Adrenal gland (tissue), 12 donors: ENCODE results near the gene ZNF618. TPM values are rescaled to one million over a fixed set of nuclear protein-coding genes. Genes with fewer than 3 reads are reported as not detected.

Experiments used
- DNase-seq, 7 donors: peaks; one replicate each; pipeline ENCODE4 v3.0.0-alpha.2; 2019 to 2020
- H3K27ac ChIP-seq, 5 donors: fragments of 200-600 bp; sonication (generic) in 4 of 5; 1 replicate in 3 of 5; 2 replicates in 2 of 5; pipeline versions ENCODE4 v1.5.1 to v1.8.0; 2016 to 2020; ENCODE audit warnings: mild to moderate bottlenecking in 1 of 5
- H3K27me3 ChIP-seq: fragments of 200-600 bp; 2 replicates; pipeline ENCODE4 v1.8.0; 2021
- H3K36me3 ChIP-seq, 2 donors: fragments of 200-600 bp; replicated peaks in 1 of 2; 1 replicate in 1 of 2; 2 replicates in 1 of 2; pipeline versions ENCODE4 v1.5.1 to v1.8.0; 2018 to 2022
- H3K4me1 ChIP-seq, 2 donors: fragments of 200-600 bp; replicated peaks in 1 of 2; 1 replicate in 1 of 2; 2 replicates in 1 of 2; pipeline versions ENCODE4 v1.5.1 to v1.8.0; 2018 to 2021
- H3K4me3 ChIP-seq, 4 donors: fragments of 200-600 bp; sonication (generic) in 3 of 4; one replicate each; pipeline ENCODE4 v1.5.1; 2016 to 2018
- H3K9me3 ChIP-seq, 3 donors: fragments of 200-600 bp; sonication (generic) in 1 of 3; replicated peaks in 1 of 3; 1 replicate in 2 of 3; 2 replicates in 1 of 3; pipeline versions ENCODE4 v1.5.1 to v1.8.0; 2016 to 2021
- CTCF ChIP-seq, 6 experiments: fragments of 450-650 bp in 4 of 6; fragments of 200-600 bp in 2 of 6; sonication (generic) in 1 of 6; IDR thresholded peaks; 1 replicate in 5 of 6; 2 replicates in 1 of 6; pipeline versions ENCODE4 v1.5.1 to v1.8.0; 2016 to 2021; ENCODE audit warnings: antibody characterized with exemption in 6 of 6, mild to moderate bottlenecking in 2 of 6, moderate library complexity in 1 of 6
- POLR2A ChIP-seq, 2 donors: fragments of 450-650 bp; IDR thresholded peaks; one replicate each; pipeline ENCODE4 v1.6.1; 2017; ENCODE audit warnings: antibody characterized with exemption in 2 of 2, mild to moderate bottlenecking in 2 of 2, moderate library complexity in 1 of 2
- WGBS, 4 donors: extraction: QIAGEN DNeasy Blood & Tissue Kit in 2 of 4; methylation state at CpG; one replicate each; pipeline versions ENCODE4 v1.1.5 to v1.1.7; 2013 to 2017; 5-methylcytosine and 5-hydroxymethylcytosine counted together
- intact Hi-C, 2 donors: fragments of 100-400 bp; cut with DNase I; formaldehyde crosslinking; loops; one replicate each; pipeline versions ENCODE4 v1.14.1 to v1.15.0; 2022 to 2023
- polyA plus RNA-seq, 3 donors: library from polyadenylated mRNA; stranded (reverse); fragments of 200-250 nt in 2 of 3; fragments of 350-450 nt in 1 of 3; fragmentation: Illumina TruSeq in 1 of 3; extraction: RNeasy Lipid Tissue Mini Kit (QIAGEN cat#74804) in 1 of 3; gene quantifications; one replicate each; pipeline ENCODE4 v1.2.3, GENCODE V29; 2013 to 2014
- total RNA-seq, 9 donors: library from RNA; depleted of rRNA in 4 of 9; stranded (reverse); fragments of >200 nt in 4 of 9; fragments of 120-200 nt in 1 of 9; fragmentation: NEBNext Ultra II Directional in 1 of 9; extraction: Animal tissue kit (Norgen Biotek cat#: 25700) in 1 of 9; gene quantifications; one replicate each; pipeline versions ENCODE4 v1.1.0 to v1.2.4, GENCODE V29; 2013 to 2023
- donor health status: healthy with polysubstance abuse.
- donor health status: Bipolar disorder and iron deficiency.
- donor health status: DM: yes; HTN: yes; CAD: no.
- donor health status: DM: no; HTN: no; CAD: no.
- donor health status: DM: no; HTN: no; CAD: no.
- donor health status: DM: yes; HTN: yes; CAD: no.

The ZNF618 gene
- total and polyA plus RNA-seq, 12 donors = 4.5 to 21.3 (median 9.9) TPM

- TF ChIP-seq POLR2A (IDR thresholded peaks at IDR 0.05) = no peak
- TF ChIP-seq CTCF (IDR thresholded peaks at IDR 0.05) = no peak
- Histone ChIP-seq H3K27ac (peak overlapping the region in 4 of 5 donors; percentile 23 to 71 (median 38)), H3K4me1 (peaks cover 6 to 23% of the 10 kb centered on the region in 2 donors), H3K27me3 (no peaks in the 10 kb centered on the region), H3K9me3 (no peaks in the 10 kb centered on the region), H3K36me3 (no peaks in the 10 kb centered on the region), H3K4me3 (no peak overlapping the region)
- peak in 6 of 7 donors; percentile 43 to 74 (median 53) for DNase-seq
- intact Hi-C loops = no loop called here
- 79 to 94% (median 87%) methylated on average over 5 of the region's 5 CpGs for WGBS, 4 donors
These were observed 37.5 kb downstream of the ZNF618 start for GRCh38 chr9:113913426-113914195.

- TF ChIP-seq CTCF (IDR thresholded peaks at IDR 0.05) (no peak), POLR2A (IDR thresholded peaks at IDR 0.05) (no peak)
- intact Hi-C loops = no loop called here
- Histone ChIP-seq H3K9me3 (no peaks in the 10 kb centered on the region), H3K4me3 (no peak overlapping the region), H3K27ac (no peak overlapping the region), H3K36me3 (no peaks in the 10 kb centered on the region), H3K27me3 (no peaks in the 10 kb centered on the region), H3K4me1 (peaks cover 6 to 23% of the 10 kb centered on the region in 2 donors)
- DNase-seq = no peak
- WGBS, 4 donors = 65 to 84% (median 71%) methylated on average over 2 of the region's 2 CpGs
These were observed 38.4 kb downstream of the ZNF618 start for GRCh38 chr9:113914517-113914916.

GRCh38 chr9:113915817-113916434 is 39.8 kb downstream of the ZNF618 start:
- no peak for TF ChIP-seq CTCF (IDR thresholded peaks at IDR 0.05)
- H3K9me3 ChIP-seq = no peaks in the 10 kb centered on the region
- H3K27ac ChIP-seq = no peak overlapping the region
- WGBS, 4 donors = 91 to 95% (median 93%) methylated on average over 9 of the region's 9 CpGs
- H3K4me3 ChIP-seq = no peak overlapping the region
- no peaks in the 10 kb centered on the region for H3K27me3 ChIP-seq
- no peaks in the 10 kb centered on the region for H3K36me3 ChIP-seq
- intact Hi-C loops = no loop called here
- peaks cover 6 to 23% of the 10 kb centered on the region in 2 donors for H3K4me1 ChIP-seq
- DNase-seq = no peak

GRCh38 chr9:113916931-113917330 is 40.8 kb downstream of the ZNF618 start:
- no peak for DNase-seq
- TF ChIP-seq POLR2A (IDR thresholded peaks at IDR 0.05) = no peak
- no peak for TF ChIP-seq CTCF (IDR thresholded peaks at IDR 0.05)
- Histone ChIP-seq H3K9me3 (no peaks in the 10 kb centered on the region), H3K27ac (no peak overlapping the region), H3K36me3 (no peaks in the 10 kb centered on the region), H3K4me1 (peaks cover 6 to 19% of the 10 kb centered on the region in 2 donors), H3K27me3 (no peaks in the 10 kb centered on the region), H3K4me3 (no peak overlapping the region)
- 95 to 96% (median 96%) methylated on average over 2 of the region's 2 CpGs for WGBS, 4 donors
- intact Hi-C loops = no loop called here
